GM12874 (cell line): Measurements from ENCODE around the gene ADORA1.

Source experiments
- TF ChIP-seq, protein P1 (sequence below): IDR thresholded peaks from 2 replicates; pipeline ENCODE4 v1.5.1; 2011; ENCODE audit warnings: low read depth, mild to moderate bottlenecking, control low read depth, low read length, moderate library complexity; ENCODE audit not compliant: insufficient read depth

The ADORA1 gene

GRCh38 chr1:203170625-203171330 lies 43.3 kb downstream of the ADORA1 start:
- TF ChIP-seq, protein P1, sequence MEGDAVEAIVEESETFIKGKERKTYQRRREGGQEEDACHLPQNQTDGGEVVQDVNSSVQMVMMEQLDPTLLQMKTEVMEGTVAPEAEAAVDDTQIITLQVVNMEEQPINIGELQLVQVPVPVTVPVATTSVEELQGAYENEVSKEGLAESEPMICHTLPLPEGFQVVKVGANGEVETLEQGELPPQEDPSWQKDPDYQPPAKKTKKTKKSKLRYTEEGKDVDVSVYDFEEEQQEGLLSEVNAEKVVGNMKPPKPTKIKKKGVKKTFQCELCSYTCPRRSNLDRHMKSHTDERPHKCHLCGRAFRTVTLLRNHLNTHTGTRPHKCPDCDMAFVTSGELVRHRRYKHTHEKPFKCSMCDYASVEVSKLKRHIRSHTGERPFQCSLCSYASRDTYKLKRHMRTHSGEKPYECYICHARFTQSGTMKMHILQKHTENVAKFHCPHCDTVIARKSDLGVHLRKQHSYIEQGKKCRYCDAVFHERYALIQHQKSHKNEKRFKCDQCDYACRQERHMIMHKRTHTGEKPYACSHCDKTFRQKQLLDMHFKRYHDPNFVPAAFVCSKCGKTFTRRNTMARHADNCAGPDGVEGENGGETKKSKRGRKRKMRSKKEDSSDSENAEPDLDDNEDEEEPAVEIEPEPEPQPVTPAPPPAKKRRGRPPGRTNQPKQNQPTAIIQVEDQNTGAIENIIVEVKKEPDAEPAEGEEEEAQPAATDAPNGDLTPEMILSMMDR, result no peak

- TF ChIP-seq, protein P1, result no peak
Measured at GRCh38 chr1:203171341-203172183, 44.0 kb downstream of the ADORA1 start.

DNA sequence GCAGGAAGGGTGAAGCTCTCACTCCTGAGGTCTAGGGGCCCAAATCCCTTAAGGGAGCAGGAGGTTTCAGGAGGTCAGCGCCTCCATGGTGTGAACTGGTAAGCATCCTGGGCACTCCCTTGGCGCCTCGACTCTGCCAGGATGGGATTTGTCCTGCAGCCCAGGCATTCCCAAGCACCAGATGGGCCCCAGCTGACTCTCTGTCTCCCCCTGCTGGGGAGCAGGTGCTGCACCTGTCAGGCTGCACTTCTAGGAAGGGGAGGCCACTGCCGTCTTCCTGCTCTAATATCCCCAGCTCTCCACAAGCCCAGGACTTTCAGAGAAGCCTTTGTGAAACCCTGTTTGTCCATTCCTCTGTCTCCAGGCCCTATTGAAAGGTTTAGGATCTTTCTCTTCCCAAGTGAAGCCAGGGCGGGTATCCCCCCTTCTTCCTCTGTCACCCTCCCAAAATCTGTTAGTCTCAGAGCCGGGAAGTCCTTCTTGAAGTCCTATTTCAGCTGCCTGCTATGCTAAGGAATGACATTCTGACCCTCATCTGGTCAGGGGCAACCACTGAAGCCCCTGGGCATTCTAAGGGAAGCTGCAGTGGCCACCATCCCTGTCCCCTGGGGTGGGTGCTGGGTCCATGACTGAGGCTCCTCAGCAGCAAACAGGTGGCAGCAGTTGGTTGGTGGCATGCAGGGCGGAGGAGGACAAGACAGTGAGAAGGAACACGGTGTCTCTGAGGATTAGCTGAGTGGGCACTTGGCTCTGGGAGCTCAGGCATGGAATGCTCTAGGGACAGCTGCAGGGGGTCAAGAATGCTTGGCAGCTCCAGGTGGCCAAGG lies 44.9 kb downstream of the ADORA1 start:
- TF ChIP-seq, protein P1, result peak; percentile 95

GRCh38 chr1:203173011-203173555 lies 45.6 kb downstream of the ADORA1 start:
- TF ChIP-seq, protein P1, result no peak

- TF ChIP-seq, protein P1, result no peak
Measured at GRCh38 chr1:203173566-203173965, 46.0 kb downstream of the ADORA1 start.

GRCh38 chr1:203174324-203174985 lies 46.9 kb downstream of the ADORA1 start:
- TF ChIP-seq, protein P1, result no peak
